HG03159 (cell line): Measurements from ENCODE around the gene CRNKL1.

ENCODE experiments used
- ATAC-seq: cut with Tn5 transposase; IDR thresholded peaks from one replicate; pipeline ENCODE4 v1.9.1; 2021; ENCODE audit warnings: mild to moderate bottlenecking, moderate library complexity; ENCODE audit not compliant: unreplicated experiment

The CRNKL1 gene

DNA sequence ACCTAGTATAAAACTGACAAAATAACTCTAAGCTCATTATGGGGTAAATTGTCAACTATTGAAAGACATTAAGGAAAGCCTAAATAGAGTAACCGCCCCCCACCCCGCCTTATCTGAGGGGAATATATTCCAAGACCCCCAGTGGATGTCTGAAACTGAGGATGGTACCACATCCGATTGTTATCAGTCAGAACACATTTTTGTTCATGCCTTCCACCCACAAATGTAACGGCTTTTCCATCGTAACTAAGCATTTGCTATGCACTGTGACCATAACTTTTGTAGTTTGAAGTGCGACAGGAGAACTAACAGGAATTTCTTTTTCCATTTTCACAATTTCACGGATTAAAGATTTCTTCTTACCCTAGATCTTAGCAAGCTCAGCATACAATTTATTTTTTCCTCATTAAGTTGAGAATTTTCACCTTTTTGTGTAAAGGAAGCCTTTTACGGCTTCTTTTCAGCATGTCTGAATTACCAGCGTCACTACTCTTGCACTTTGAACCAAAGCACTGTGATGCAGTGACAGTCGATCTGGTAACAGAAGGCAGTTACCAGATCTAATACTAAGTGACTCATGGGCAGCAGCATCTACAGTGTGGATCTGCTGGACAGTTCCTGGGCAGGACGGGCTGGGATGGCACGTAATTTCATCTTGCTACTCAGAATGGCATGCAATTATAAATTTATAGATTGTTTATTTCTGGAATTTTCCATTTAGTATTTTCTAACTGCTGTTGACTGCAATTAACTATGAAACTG, 11.9 kb upstream of the CRNKL1 start:
- ATAC-seq = no peak

DNA sequence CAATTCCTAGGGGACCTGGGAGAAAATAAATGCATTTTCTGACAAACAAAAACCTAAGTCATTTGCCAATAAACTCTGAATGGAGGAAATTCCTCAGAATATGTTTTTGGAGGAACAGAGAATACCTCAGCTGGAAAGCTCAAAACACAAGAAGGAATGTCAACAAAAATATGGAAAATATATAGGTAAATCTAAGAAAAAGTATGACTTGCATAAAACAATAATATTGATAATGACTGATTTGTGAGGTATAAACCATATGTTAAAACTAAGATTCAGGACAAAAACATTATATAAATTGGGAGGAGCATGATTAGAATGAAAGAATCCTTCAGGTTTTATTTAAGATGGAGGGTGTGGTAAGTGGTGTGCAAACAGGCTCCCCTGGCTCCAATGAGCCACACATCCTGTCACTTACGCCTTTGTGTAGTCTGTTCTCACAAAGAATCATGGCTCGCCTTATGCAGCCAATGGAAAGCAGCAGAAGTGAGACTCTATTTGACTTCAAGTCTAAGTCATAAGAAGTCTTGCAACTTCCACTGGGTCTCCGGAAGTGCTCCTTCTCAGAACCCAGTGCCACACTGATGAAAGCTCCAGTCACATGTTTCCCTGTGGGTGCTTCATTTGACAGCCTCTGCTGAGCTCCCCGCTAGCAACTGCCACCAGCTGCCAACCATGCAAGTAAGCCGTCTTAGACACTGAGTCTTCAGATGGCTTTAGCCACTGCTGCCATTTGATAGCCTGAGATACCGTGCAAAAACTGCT, 8.2 kb upstream of the CRNKL1 start:
- no peak for ATAC-seq

DNA sequence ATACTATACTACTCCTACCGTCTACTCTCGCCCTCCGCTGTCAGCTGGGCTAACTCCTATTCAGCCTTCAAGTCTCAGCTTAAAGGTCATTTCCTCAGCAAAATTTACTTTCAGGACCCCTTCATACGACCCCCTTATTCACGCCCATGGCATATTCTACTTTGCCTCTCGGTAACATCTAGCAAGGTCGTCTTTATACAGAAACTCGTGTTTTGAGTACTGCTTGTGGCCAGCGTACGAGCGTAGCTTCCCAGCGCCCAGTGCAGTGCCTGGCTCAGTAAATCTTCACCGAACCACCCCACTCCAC, 546 bp downstream of the CRNKL1 start:
- ATAC-seq = no peak

DNA sequence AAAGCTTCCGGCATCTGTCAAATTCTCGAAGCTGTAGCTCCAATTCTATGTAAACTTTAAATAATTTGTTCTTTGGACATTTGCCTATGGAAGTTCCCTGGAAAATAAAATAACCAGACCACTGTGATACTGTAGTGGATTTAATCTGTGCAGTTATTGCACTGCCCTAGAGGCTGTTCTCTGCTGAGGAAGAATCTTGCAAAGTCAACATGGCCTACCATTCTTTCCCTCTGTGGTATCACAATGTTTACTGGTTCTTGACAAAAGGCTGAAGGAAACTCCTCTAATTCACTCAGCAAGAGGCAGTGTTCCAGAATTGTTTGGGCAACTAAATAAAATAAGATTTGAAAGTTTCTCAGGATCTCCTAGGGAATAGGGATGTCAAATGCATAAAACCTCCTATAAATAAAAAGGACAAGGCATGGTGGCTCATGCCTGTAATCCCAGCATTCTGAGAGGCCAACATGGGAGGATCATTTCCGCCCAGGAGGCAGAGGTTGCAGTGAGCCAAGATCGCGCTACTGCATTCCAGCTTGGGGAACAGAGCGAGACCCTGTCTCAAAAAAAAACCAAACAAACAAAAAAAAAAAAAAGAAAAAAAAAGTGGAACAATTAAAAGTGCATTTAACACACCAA, 12.4 kb downstream of the CRNKL1 start:
- no peak for ATAC-seq

DNA sequence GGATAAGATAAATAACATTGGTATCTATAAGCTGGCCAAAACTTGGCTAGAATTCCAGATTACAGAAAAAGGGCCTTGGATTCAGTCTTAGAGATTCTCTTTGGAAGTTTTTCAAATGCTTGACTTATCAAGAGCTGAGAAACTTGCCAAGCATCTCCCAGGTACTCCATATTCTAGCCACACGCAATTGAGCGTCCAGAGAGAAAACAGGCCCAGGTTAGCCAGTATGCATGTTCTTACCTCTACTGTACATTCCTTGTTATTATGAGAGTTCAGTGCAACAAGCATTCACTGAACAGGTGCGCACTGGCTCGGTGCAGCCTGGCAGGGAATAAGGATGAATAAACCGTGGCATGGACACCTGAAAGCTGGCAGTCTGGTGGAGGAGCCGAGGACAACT, 13.7 kb downstream of the CRNKL1 start:
- no peak for ATAC-seq

DNA sequence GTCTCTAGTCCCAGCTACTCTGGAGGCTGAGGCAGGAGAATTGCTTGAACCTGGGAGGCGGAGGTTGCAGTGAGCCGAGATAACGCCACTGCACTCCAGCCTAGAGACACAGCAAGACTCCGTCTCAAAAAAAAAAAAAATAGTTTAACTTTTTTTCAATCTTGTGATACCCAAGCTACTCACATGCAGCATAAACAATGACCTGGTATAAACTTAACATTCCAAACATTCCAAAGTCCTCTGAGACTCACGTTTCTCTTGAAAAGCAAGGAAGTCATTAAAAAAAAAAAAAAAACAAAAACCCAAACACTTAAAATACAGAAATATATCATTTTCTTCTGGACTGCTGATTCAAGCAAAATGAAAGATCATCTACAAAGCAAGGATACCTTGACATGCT, 14.3 kb downstream of the CRNKL1 start:
- ATAC-seq = no peak

DNA sequence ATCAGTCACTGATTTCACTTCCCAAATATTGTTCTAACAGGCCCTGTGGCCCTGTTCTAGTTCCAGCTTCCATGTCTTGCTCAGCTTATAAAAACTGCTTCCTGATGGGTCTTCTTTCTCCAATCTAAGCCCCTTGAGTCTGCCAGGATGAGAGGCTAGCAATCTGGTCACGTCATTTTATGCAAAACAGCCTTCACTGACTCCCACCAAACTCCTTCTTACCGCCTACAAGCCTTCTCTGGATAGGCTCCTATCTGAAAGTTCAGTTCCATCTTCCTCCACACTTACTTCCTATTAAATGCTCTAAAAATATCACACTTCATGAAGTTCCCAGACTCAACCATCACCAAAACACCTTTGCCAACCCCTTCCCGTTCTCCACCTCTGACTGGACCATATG, 15.5 kb downstream of the CRNKL1 start:
- no peak for ATAC-seq

DNA sequence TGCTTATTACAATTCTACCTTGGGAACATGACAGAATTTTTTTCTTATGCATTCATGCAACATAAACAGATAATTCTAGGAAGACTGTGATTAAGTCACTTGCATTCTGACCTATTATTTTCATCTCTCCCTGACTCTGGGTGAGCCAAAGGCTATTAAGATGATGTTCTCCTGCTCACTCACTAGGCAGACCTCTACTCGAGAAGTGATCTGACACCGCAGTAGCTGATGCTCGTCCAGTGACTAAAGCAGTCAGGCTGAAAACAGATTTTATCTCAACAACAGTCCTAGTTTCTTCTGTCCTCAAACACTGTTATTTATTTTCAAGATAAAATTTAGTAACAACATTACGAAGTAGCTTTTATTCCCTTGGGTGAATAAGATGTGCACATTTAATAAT, 17.8 kb downstream of the CRNKL1 start:
- no peak for ATAC-seq

DNA sequence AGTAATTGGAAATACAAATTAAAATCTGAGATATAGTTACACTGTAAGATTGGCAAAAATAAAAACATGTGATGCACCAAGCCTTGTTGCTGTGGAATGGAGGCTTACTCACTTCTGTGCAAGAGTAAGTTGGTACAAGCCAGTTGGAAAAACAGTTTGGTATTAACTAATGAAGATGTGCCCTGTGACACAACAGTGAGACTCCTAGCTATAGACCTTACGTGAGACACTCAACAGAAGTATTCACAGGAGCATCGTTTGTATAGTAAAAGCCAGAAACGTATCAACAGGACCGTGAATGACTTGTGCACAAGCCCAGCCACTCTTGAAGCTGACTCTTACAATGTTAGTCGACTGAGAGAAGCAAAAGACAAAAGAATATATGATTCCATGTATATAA, 20.5 kb downstream of the CRNKL1 start:
- no peak for ATAC-seq

DNA sequence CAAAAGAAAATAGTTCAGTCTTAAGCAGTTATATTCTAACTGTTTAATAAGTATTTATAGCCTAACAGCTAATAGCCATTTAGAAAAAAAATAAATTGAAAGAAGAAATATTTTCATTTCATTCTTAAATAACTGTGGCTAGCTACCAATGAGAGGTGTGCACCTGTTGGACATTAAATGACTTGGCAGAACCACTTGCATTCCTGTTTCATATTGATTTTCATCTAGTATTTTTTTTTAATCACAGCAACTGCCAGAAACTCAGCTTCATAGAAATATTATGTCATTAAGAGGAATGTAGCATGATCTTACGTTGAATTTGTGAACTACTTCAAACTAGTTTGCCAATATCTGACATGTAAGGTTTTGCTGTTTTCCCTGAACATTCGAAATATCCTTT, 25.0 kb downstream of the CRNKL1 start:
- ATAC-seq = no peak

DNA sequence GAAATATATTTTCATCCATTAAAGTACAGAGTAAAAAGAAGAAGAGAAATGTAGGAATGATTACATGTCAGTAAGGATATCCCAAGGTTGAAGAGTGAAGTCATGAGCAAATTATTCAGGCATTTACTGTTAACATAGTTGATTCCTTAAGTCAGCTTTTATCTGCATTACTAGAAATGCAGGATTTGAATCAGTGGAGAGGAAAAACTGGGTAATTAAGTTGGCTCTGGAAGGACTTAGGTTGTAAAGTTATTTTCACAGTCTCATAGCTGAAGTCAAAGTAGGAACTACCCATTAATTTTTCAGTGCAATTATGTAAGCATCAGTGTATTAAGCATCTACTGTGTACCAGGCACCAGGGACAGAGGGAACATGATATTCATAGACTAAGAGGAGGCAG, 27.3 kb downstream of the CRNKL1 start:
- ATAC-seq = no peak

DNA sequence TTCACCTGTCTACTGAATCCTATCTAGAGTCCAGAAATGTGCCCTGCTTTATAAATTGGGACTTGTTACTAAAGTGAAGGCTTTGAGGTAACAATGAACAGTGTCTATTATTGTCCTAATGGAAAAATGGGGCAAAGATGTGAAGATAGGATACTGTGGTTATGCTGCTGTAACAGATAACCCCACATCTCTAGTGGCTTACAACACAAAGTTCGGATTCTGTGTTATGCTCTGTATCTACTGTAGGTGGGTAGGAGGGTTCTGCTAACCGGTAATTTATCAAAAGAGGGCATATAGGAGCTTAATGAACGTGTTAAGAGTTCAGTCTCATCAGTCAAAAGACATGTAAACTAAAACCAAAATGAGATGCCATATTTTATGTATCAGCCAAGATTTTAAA, 28.9 kb downstream of the CRNKL1 start:
- no peak for ATAC-seq

DNA sequence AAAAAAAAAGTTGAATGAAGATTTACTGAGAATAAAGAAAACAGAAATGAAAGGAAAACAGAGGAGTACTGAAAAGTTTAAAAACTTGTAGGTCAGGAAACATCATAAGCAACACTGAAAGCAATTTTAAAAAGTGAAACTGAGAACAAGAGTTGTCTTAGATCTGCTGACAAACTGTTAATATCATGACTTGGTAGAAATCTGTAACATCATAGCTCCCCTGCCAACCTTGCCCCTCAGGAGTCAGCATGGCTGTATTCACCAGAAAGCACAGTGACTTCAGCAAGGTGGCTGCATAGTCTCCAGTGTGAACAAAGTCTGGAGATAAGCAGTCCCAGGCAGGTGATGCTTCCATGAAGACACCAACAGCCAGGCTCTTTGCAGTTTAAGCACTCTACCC, 29.8 kb downstream of the CRNKL1 start:
- peak; percentile 71 for ATAC-seq

DNA sequence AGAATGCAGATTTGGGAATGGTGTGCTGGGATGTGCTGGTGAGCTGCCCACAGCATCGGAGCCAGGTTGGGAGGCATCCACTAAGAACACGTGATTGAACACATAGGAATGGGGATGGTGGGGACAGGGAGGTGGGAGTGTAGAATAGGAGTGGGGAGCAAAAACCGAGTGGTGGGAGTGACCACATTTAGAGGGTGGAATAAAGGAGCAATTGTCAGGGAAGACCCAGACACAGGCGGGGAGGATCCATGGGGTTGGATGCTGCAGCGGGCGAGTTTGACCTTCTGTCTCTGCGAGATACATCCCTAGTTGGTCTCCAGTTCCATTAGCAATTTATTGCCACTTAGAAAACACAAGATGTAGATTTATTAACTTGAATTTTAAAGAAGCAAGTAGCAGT, 30.4 kb downstream of the CRNKL1 start:
- no peak for ATAC-seq

DNA sequence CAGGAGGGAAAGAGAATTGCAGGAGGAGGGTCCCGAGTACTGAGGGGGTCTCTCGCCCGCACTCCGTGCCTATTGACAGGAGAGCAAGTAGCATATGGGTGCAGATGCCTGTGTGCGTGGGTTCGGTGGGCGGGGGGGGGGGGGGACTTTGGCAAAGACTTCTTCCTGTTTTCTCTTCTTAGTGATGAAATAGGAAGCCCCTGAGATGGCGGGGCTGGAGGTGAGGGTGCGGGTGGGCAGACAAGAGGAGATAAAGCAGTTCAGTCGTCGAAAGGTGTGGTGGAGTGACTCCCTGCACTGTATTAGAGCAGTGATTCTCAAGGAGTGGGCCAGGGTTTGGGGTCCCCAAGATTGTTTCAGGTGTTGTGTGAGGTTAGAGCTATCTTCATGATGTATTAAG, 31.4 kb downstream of the CRNKL1 start:
- no peak for ATAC-seq

DNA sequence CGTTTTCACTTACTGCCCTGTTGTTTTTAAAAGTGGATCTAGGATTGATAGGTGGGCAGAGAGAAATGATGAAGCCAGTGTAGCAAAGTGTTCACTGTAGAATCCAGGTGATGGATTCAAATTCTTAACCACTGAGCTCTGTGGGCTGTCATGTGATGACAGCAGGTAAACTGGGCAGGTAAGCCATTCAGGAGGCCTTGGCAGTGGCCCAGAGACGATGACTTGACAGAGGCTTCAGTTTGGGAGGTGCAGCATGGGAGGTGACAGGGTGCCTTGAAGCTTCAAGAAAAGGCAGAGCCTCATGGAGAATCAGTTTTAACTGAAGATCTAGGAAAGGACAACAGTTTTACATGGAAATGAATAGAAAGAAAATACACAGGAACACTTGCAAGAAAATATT, 33.1 kb downstream of the CRNKL1 start:
- no peak for ATAC-seq

DNA sequence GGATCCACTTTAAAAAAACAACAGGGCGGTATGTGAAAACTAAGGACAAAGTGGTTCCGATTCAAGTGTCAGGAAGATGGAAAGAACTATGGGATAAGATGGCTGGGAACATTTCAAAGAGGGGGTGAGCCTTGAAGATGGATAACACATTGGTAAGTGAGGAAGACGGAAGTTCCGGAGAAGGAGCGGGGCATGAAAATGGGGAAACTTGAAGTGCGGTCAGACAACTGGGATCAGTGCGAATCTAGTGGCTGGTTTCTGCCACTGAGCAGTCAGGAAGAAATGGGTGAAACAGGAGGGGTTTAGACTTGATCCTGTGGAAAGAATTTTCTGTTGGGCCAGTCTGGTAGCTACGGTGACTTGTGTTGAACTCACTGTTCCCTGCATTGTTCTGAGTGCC, 33.9 kb downstream of the CRNKL1 start:
- no peak for ATAC-seq

DNA sequence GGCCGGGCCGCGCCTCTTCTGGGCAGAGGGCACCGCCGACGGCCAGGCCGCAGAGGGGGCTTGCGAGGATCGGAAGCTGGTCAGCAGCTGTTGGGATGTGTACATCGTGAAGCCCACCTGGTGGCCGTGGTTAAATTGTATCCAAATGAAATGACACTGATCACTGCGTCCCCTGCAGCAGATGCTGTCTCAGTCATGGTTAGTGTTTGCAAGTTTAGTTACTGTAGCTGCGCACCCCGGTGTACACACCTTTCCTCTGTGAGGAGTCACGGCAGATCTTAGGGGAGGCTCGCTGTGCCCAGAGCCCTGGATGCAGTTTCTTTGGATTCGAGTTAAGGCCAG, 34.5 kb downstream of the CRNKL1 start:
- peak; percentile 4 for ATAC-seq

DNA sequence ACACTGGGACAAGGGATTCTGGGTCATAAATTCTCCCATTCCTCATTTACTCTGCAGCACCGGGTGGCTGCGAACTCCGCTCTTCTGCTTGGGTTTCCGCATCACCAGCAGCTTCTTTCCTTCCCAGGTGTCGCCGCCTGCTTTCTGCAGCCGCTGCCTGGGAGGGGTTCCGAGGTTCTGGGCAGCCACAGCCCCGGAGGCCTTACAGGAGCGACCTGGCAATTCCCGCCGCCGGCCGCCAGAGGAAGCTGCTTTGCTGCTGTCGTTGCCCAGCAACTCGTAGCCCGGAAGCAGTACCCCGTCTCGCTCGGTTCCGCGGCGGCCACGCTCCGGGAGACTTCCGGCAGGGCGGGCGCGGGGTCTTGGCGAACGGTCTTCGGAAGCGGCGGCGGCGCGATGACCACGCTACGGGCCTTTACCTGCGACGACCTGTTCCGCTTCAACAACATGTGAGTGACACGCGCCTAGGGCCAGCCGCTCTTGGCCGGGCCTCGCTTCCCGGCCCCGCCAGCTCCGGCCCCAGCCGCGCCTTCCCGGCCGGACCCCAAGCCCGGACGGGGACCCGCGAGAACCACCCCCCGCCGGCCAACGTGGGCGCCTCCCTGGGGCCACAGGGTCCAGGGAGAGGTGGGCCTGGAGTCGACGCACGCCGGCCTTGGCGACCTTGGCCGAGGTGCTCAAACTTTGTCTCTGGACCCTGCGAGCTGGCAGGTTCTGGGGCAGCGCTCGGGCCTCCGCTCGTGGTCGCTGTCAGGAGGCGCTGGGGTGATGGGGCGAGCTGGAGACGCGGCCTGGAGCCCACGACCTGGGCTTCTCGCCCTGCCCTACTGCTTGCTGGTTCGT, 35.0 kb downstream of the CRNKL1 start, which contains the start of gene NAA20:
Gene NAA20, plus strand, starts transcription at position 362 of the 843 bp plus-strand sequence. Its CDS starts 35 bp downstream, at position 397.
- ATAC-seq = peak; percentile 98

DNA sequence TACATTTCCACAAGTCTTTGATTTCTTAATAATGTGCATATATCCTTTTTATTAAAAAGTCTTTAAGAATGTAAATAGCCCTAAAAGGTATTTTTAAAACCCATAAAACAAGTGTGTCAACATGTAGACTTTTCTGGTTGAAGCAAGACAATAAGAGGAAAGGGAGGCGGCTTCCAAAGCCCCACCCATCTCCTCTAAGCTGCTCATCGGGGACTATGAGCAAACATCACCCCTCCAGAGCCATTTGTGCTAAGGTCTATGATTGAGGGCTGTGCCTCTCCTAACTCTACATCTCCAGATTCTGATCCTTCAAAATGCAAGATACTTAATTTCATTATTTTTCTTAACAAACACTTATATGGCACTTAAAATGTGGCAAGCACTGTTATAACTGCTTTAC, 37.6 kb downstream of the CRNKL1 start:
- no peak for ATAC-seq

DNA sequence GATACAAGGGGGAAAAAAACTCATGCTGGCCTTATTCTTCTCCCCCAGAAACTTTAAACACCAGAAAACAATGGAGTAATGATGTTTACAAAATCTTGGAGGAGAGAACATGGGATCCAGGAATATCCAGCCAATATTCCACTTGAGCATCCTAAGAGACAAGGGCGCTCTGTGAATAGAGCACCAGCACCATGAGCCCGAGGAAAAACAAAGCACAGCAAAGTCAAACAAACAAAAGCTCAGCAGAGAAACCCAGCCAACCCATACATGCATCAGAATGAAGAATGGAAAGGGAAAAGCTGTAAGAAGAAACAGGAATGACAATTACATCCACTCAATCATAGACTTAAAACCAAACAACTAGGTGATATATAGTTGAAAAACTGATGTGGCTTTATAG, 39.7 kb downstream of the CRNKL1 start:
- no peak for ATAC-seq
